HG02852 (cell line): ENCODE measurements around the gene SHANK1.

Source experiments
- ATAC-seq: cut with Tn5 transposase; IDR thresholded peaks from one replicate; pipeline ENCODE4 v1.9.1; 2021; ENCODE audit warnings: mild to moderate bottlenecking, moderate library complexity; ENCODE audit not compliant: unreplicated experiment

Gene SHANK1

DNA sequence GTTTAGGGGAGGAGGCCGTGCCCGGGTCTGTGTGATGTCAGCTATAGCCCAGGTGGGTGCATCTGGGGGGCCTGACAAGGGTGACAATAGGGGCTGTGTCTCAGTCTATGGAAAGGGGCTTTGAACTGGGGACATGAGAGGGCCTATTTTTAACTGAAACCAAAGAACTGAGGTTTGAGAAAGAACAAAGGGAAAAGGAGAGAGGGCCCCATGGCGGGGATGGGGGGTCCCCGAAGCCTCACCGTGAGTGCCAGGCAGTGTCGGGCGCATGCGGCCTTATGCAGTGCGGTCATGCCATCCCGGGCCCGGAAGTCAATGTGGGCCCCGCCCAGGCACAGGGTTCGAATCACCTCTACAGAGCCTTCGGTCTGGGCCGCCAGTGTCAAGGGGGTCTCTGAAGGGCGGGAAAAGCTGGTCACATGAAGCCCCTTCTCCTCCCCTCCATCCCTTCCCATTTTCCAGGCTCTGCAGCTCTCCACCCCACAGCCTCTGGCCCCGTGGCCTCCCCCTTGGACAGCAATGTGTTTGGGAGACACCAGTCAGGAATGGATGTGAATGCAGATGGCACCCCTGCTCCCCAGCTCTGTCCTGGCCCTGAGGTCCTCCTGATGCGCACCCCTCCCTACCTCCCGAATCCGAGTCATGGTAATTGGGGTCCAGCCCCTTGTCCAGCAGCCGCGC lies 5.9 kb downstream of the SHANK1 start:
- ATAC-seq: no peak

DNA sequence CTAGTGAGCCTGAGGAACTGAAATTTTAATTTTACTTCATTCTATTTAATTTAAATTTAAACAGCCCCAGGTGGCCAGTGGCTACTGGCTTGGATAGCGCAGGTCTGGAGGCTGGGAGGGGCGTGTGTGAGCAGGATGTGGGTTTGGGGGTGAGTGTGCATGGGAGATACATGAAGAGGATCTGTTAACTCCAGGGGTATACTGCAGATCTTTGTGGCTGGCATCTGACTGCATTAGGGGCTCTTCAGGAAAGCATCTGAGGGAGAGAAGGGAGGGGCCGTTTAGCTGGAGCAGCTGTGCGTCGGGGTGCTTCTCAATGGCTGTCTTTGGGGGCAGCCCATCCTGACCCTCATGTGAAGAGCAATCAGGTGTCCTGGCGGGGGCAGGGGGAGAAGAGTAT lies 6.8 kb downstream of the SHANK1 start:
- ATAC-seq: no peak

DNA sequence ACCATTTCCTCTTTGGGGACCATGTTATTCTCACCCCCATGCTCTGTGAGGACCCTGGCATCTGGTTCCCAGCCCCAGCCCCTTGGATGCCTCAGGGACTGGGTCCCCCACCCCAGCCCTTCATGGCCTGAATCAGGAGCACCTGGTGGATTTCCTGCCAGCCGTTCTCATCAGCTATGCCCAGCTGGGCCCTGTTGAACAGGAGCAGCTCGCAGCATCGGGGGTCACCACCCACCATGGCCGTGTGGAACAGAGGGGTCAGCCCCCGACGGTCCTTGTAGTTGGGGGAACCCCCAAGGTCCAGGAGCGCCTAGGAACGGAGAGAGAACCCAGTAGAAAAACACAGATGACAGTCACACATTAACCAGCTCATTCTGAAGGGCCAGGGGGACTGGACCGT lies 7.8 kb downstream of the SHANK1 start:
- ATAC-seq: no peak

DNA sequence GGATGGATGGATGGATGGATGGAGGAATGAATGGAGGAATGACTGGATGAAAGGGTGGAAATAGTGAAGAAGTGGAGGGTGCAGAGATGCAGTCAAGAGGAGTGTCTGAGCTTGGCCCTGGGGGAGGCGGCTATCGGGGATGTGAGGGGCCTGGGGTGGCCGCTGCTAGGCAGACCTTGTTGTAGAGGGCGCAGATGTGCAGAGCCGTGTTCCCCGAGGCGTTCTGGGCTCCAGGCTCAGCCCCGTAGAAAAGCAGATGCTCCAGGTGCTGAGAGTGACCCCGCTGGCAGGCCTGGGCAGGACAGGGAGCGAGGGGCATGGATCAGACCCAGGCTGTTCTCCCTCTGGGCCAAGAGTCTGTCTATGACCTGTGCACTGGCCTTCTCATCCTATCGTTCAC lies 8.4 kb downstream of the SHANK1 start:
- ATAC-seq: no peak

DNA sequence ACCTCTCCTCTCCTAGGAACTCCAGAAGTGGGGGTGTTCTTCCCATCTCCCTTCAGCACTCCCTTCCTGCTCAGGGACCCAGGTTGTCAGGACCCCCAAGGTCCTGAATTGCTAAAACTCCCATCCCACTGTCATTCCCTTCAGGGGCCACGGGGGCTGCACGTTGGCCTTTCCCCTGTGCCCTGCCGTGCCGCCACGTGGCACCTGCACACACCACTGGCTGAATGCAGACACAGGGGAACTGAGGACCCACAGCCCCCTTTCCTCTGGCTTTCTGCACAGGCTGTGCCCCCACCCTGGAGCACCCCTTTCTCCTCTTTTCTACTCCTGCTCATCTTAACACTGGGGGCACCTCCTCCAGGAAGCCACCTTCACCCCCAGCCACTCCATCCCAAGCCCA lies 9.0 kb downstream of the SHANK1 start:
- no peak for ATAC-seq

DNA sequence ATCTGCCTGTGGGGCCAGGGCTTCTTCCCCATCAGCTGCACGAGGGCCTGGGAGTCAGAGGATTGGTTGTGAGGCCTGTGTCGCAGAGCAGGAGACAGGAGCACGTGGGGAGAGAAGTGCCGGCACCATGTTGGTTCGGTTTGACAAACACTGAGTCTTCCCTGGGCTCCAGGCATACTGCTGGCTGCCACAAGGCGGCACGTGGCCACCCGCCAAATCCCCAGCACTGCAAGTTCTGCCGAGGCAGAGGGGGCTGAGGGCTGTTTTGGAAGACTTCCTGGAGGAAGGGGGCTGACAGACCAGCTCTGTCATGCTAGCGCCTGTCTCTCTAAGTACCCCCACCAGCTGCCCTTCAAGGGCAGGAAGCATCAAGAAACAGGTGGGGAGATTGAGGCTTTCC lies 9.5 kb downstream of the SHANK1 start:
- no peak for ATAC-seq

DNA sequence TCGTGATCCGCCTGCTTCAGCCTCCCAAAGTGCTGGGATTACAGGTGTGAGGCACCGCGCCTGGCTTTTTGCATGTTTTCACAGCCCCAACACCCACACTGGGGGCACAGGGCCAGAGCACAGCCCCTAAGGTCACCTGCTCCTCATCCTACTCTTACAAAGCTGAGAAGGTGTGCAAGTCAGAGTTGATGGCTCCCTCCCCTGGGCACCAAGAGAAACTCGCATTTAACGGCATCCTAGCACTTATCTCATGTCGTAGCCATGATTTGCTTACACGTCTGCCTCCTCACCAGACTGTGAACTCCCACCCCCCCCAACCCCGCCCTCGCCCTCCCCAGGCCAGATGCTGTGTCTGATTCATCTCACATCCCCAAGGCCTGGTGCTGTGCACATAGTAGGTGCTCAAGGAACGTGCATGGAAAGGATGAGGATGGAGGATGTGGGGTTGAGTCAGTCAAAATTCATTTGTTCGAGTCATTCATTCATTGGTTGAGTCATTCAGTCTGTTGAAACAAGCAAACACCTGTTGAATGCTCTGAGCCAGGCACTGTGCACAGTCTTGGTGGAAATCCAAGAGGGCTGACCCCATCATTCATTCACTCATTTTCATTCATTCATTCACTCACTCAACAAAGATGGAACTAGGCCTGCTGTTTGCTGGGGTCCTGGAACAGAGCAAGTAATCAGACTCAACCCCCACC lies 11.3 kb downstream of the SHANK1 start:
- no peak for ATAC-seq

DNA sequence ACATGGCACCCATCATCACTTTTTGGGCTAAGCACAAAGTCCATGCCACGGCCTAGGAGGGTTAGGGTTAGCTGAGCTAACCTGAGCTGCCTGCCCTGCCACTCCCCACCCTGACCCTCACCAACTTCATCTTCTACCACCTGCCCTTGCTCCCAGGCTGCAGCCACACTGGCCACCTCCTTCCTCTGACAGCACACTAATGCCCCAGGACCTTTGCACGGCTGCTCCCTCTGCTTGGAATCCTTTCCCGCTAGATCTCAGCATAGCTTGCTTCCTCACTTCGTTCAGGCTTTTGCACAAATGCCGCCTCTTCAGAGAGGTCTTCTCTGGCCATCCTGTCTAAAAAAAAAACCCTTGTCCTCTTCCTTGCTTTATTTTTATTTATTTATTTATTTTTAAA lies 13.2 kb downstream of the SHANK1 start:
- no peak for ATAC-seq

DNA sequence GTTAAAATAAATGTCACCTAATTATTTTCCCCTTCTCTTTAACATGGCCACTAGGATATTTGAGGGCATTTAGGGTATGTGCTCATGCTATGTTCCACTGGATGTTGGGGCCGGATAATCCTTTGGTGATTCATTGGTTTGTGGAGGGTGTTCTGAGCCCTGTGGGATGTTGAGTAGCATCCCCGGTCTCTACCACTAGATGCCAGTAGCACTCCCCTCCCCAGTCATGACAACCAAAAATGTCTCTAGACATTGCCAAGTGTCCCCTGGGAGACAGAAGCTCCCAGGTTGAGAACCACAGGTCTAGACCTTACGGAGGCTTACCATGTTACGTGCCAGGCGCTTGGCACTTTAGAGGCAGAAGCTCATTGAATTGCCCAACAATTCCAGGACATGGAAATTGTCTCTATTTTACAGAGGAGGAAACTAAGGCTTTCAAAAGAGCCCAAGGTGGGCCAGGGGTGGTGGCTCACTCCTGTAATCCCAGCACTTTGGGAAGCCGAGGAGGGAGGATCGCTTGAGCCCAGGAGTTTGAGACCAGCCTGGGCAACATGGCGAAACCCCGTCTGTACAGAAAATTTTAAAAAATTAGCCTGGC lies 14.1 kb downstream of the SHANK1 start:
- ATAC-seq: no peak

DNA sequence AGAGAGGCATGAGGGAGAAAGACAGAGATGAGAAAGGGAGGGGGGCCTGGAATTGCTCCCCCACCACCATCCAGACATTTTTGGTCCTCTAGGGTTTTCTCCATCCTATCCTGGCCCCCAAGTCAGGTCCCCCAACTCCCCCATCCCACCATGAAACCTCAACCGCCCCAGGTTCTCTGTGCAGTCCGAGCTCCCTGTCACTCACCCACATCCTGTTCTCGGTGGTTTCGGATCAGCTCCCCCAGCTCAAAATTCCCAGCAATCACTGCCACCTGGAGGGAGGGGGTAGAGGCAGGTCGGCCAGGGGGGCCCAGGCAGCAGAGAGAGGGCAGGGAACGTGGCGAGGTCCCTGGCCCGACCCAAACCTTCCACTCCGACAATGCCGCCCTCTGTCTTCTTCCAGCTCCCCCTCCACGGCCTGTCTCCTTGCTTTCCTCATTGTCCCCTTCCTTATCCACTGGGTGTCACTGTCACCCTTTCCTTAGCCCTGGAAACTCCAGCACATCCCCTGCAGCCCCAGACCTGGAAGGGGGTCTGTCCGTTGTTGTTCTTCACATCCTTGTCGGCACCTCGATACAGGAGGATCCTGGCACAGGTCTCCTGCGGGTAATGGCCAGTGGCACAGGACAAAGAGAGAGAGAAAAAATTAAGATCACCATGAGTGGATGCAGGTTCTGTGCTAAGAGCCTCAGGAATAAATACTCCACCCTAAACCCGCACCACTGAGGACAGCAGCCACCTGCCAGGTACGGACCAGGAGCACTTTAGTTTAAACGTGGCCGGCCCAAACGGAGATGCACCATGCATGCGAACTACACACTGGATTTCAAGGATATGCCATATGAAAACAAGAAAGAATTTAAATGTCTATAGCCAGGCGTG lies 15.4 kb downstream of the SHANK1 start:
- ATAC-seq: no peak

DNA sequence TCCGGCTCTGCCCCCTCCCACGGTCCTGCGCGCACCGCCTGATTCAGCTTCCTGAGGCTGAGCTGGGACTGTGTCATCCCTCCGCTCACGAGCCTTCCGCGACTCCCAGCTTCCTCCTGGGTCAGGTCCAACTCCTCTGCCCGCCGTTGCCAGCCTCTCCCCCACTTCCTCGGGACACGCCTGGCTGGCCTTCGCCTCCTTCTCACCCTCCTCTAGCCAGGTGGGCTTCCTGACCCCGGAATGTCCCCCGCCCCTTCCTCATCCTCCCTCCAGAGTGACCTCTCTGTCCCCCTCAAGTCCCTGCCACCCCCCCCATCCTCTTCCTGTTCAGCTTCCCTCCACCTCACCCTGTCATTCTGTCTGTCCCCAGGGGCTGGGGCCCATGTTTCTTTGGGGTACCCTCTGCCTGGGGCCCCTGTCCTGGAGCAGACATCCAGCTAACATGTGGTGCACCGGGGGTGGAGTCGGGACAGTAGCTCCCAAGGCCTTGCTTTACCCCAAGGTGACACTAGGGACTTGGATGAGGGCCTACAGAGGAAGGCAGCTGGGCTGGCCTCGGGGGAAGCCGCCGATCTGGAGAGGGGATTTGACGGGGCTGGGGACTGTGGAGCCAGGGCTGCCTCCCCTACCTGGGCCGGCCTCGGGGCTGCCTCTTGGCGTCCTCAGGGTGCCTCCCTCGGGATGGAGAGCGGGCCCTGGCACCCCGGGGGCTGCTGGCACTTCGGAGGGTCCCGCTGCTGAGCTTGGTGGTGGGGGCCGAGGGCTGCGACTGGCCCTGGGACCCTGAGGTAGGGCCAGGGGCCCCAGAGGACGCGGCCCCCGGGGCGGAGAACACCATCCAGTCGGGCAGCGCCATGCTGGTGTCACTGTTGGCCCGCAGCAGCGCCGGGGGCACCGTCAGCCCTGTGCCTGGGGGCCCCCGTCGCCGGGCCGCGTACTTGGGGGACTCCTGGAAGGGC lies 16.5 kb downstream of the SHANK1 start:
- no peak for ATAC-seq

DNA sequence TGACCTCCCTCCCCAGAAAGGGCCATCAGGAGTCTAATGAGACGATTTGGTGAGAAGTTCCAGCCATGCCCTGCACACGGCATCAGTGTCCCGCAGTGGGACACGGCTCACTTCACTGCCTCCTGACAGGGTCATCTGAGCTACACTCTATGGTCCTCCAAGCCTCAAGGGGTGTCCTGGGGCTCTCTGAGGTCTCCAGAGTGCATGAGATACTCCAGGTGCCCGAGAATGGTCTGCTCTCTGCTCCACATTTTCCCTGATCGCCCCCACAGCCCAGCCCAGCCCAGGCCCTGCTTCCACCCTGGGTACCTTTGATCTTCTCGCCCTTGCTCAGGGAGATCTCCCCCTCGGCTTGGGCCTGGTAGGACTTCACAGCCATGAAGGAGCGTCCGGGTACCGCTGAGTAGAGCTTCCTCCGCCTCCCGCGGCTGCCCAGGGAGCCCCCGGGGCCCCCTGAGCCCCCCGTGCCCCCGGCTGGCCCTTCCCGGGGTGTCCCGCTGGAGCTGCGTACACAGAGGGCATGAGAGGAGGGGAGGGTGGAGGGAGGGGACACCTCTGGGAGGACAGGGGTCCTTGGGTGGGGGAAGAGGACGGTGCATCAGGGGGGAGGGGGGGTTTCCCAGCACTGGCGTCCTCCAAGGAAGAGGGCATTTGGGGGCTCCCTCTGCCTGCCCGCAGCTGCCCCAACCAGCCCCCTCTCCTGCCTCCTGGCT lies 17.3 kb downstream of the SHANK1 start:
- ATAC-seq: no peak

DNA sequence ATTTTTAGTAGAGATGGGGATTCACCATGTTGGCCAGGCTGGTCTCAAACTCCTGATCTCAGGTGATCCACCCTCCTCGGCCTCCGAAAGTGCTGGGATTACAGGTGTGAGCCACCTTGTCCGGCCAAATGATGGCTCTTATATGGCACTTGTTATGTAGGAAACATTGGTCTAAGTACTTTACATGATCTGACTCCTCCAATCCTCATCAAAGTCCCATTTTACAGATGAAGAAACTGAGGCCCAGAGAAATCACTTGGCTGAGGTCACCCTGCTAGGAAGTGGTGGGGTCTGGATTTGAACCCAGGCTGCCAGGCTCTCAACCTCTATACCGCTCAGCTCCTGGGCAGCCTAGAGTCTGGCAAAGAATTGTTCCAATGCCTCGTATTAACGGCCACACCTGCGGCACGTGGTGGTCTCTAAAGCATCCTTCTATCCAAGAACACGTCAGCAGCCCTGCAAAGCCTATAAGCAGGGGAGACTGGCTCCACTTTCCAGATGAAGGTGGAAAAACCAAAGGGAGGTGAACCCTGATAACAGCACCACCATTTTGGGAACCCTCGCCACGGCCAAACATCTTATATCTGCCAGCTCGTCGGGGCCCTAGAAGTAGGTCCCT lies 18.1 kb downstream of the SHANK1 start:
- no peak for ATAC-seq

DNA sequence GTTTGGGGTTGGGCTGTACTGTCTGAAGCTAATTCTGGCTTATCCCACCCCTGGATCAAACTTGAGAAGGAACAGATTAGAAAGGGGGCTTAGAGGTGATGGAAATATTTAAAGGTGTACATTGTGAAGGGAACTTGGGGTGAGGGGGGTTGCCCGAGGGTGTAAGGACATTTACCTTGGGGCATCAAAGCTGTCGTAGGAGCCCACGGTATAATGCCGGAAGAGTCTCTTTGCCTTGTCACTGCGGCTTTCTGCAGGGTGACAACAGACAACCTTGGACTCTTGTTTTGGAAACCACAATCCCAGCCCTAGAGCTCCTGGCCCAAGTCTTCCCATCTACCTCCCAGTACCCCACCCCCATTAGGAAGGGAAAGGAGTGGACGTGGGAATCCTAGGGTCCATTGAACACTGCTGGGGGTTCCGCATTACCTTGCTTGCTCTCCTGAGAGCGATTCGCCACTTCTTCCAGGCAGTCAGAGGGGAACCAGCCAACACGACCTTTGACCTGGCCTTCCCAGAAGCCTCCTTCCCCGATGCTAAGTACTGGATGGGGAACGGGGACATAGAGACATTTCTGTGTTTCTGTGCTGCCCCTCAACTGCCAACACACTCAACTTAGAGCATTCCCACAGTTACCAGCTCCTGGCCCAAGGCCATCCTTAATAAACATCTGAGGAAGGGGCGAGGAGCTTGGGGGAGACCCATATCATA lies 22.0 kb downstream of the SHANK1 start:
- ATAC-seq: no peak

DNA sequence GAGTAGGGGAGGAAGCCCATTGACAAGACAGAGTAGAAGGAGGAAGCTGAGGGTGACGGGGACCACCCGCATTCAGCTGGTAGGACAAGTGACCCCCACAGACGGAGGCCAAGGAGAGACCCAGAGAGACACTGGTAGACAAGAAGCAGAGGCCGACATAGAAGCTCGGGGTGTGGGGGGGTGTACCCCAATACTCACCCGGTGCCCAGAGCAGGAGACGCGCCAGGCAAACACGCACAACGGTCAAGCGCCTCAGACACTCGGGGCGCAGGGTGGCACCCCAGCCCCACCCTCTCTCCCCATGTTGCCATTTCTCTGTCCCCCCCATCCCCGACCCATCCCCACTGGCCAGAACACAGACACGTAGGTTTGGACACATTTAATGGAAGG lies 23.5 kb downstream of the SHANK1 start:
- no peak for ATAC-seq

DNA sequence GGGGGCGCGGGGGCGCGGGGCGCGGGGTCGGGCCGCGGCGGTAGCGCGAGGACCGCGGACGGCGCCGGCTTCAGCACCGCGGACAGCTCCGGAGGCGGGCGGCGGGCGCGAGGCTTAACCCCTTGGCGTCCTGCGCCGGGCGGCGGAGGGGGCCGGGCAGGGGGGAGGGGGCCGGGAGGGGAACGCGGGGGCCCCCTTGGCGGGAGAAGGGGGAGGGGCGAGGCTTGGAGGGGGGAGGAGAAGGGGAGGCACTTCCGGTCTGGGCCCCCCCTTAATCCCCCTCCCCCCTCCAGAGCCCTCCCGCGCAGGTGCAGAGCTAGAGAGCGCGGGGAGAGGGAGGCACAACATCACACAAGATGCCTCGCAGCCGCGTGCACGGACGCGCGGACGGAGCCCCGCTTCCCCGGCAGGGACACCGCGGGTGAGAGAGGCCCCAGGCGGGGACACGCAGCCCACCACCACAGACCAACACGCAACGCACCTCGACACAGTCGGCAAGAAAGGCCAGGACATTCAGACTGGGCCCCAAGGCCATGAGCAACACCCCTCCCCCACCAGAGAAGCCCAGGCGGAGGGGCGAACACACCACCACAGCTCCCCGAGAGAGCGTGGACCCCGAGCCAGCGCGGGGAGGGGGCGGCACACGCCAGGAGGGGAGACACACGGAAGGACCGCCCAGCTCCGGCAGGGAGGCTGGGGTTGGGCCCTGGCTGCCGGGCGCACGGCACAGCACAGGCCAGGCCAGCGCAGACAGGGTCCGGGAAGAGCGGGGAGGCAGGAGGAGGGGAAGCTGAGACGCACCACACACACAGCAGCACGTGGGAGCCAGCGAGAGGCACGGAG lies 24.1 kb downstream of the SHANK1 start:
- no peak for ATAC-seq

DNA sequence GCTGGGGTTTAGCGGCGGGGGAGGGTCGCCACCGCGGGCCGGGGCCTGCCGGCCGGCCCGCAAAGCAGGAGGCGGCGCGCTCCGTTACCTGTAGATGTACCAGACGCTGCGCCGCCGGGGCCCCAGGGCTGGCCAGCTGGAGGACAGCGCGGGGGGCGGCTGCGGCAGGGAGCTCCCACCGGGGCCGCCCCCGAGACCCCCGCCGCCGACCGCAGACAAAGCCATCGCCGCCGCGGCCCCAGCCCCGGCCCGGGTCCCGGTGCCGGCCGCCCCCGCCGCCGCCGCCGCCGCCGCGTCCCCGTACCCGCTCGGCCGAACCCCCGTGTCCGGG lies 24.8 kb downstream of the SHANK1 start:
- no peak for ATAC-seq
